HG03571 (cell line): Measurements from ENCODE around the gene SSMEM1.
"Not testable (repeated sequence)": the region's sequence is repeated elsewhere in the genome, so short reads cannot be mapped to it uniquely, and the experiment has no call there.

Experiments used
- ATAC-seq: cut with Tn5 transposase; IDR thresholded peaks from one replicate; pipeline ENCODE4 v1.9.1; 2021; ENCODE audit not compliant: unreplicated experiment

Gene SSMEM1

GRCh38 chr7:130243486-130243885, 35.8 kb downstream of the SSMEM1 start:
- not testable (repeated sequence) for ATAC-seq

DNA sequence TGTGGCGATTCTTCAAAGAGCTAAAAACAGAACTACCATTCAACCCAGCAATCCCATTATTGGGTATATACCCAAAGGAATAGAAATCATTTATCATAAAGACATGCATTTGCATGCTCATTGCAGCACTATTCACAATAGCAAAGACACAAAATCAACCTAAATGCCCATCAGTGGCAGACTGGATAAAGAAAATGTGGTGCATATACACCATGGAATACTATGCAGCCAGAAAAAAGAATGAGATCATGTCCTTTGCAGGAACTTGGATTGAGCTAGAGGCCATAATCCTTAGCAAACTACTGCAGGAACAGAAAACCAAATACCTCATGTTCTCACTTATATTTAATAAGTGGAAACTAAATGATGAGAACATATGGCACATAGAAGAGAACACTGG, 38.8 kb downstream of the SSMEM1 start:
- ATAC-seq = not testable (repeated sequence)

DNA sequence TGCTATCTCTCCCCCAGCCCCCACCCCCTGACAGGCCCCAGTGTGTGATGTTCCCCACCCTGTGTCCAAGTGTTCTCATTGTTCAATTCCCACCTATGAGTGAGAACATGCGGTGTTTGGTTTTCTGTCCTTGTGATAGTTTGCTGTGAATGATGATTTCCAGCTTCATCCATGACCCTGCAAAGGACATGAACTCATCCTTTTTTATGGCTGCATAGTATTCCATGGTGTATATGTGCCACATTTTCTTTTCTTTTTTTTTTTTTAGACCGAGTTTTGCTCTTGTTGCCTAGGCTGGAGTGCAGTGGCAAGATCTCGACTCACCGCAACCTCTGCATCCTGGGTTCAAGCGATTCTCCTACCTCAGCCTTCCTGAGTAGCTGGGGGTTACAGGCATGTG, 41.2 kb downstream of the SSMEM1 start:
- ATAC-seq = not testable (repeated sequence)

- not testable (repeated sequence) for ATAC-seq
Measured at GRCh38 chr7:130249626-130250025, 42.0 kb downstream of the SSMEM1 start.

- ATAC-seq = no peak
Measured at GRCh38 chr7:130254555-130254954, 46.9 kb downstream of the SSMEM1 start.

DNA sequence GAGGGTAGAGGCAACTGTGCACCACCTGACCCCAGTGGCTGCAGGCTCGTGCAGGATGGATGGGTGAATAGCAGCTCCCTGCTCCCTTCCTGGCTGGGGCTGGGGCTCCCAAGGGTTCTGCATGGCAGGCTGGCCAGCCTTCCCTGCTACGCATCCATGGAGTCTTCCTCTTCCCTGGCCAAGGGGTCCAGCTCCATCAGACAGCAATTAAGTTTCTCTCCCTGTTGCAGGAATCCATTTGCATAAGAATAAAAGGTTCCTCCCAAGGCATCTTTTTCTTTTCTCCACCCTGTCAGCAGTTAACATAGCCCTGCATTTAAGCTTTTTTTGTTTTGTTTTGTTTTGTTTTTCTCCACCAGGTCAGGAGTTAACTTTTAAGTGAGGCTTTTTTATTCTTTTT, 49.0 kb downstream of the SSMEM1 start:
- ATAC-seq = no peak

DNA sequence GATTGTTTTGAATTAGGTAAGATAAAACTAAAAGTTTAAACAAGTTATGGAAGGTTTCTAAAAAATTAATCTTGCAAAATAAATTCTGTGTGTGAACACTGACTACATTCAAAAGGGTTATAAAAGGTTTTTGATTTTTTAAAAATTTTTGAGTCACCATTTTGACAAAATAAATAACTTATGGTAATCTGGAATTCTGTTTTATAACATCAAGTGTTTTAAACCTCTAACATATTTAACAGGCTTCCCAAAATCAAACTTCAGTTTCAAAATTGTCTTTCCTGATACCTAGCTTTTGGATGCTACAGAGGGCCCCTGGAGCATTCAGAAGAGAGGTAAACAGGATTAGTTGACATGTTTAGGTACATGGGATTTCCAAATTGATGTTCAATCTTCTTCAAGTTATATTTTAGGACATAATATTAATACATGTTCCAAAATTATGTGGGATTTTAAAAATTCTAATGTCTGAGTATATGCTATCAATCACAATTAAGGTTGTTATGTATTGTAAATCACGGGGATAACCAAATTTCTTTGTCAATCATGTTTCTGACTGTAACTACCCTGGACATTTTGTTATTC, 50.9 kb downstream of the SSMEM1 start:
- ATAC-seq = no peak

DNA sequence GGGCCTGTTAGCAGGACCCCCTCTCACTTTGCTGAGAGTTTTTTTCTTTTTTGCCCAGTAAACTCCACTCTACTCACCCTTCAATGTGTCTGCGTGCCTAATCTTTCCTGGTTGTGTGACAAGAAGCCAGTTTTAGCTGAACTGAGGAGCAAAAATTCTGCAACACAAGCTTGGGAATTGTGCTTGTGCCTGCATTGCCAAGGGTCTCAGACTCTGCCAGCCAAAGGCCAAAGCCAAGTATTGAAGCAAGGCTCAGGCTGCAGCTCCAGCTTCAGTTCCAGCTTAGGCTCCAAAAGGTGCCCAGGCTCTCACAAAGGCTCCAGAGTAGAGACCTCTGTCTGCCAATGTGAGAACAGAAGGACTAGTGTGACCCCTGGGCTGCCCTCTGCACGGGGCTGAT, 54.8 kb downstream of the SSMEM1 start:
- ATAC-seq = no peak

- no peak for ATAC-seq
Measured at GRCh38 chr7:130263130-130263529, 55.5 kb downstream of the SSMEM1 start.
